GM19452 (cell line): Measurements from ENCODE around the gene DIPK1A.
"Not testable (repeated sequence)": the region's sequence is repeated elsewhere in the genome, so short reads cannot be mapped to it uniquely, and the experiment has no call there.

Experiments used
- ATAC-seq: cut with Tn5 transposase; IDR thresholded peaks from one replicate; pipeline ENCODE4 v1.9.1; 2021; ENCODE audit not compliant: unreplicated experiment

Gene DIPK1A

DNA sequence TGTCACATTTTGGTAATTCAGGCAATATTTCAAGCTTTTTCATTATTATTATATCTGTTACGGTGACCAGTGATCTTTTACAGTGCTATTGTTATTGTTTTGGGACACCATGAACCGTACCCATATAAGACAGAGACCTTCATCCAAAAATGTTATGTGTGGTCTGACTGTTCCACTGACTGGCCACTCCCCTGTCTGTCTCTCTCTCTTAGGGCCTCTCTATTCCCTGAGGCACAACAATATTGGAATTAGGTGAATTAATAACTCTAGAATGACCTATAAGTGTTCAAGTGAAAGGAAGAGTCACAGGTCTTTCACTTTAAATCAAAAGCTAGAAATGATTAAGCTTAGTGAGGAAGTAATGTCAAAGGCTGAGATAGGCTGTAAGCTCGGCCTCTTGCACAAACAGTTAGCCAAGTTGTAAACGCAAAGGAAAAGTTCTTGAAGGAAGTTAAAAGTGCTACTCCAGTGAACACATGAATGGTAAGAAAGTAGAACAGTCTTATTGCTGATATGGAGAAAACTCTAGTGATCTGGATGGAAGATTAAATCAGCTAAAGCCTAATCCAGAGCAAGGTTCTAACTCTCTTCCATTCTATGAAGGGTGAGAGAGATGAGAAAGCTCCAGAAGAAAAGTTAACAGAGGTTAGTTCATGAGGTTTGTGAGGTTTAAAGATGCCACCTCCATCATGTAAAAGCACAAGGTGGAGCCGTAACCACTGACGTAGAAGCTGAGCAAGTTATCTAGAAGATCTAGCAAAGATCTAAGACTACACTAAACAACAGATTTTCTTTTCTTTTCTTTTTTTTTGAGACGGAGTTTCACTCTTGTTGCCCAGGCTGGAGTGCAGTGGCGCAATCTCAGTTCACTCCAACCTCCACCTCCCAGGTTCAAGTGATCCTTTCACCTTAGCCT is 19.7 kb upstream of the DIPK1A start:
- peak; percentile 59 for ATAC-seq

DNA sequence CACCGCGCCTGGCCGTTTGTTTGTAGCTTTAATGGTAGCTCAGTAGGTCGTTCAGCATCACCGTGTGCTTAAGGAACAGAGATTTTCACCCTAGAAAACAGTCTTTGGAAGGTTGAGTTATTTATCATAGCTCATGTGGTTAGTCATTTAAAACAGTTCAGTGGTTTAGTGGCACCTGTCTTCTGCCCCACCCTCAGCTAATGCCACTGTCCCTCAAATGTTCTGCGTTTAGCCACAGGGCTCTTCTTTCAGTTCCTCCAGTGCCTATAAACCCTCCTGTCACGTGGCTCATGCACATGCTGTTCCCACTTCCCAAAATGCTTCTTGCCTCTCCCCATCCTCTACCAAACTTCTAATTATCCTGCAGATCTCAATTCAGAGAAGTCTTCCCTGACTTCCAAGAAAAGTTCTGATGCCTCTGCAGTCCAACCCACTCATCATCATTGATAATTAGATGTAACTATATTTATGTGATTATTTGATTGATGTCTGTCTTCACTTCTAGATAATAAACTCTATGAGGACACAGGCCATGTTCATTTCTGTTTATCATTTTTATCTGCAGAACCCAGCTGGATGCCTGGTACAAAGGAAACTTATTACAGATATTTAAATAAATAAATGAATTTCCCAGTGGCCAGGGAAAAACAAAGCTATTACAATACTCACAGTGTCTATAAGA is 14.4 kb upstream of the DIPK1A start:
- peak; percentile 71 for ATAC-seq

DNA sequence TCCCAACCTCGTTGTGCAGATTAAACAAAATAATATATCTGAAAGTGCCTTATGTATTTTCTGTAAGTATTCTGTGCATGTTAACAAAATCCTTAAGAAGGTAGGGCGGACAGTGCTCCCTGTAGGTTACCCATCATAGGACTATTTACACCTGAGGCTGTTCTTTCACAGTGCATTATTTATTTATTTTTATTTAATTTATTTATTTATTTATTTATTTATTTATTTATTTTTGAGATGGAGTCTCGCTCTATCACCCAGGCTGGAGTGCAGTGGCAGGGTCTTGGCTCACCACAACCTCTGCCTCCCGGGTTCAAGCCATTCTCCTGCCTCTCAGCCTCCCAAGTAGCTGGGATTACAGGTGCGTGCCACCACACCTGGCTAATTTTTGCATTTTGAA is 12.8 kb upstream of the DIPK1A start:
- not testable (repeated sequence) for ATAC-seq

DNA sequence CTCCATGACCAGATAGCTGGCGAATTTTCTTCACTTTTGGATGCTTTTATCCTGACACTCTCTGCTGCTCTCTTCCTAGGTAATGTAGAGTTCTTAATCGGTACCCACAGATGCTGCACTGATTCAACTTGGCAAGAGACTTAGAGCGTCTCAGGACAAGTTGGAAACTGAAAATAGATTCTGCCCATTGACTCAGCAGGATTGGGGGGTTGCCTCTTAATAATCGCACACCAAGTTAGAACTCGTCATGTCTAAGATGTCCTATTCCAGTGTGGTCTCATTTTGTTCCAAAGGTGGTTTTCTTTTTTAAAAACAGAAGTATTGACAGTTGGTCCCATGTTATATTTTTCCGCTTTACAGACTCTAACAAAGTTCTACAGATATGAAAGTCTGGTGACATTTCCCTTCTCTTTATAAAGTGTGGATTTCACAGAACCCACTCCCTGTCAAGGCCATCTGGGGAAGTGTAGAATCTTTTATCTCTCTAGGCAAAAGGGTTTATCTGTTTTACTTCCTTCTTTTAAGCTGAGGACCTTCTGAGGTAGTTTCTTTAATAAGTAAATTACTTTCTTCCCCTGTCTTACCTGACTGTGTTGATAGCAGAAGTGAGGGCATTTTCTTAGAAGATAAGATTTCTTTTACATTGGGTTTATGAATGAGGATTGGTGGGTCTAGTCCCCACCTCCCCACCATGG is 12.1 kb upstream of the DIPK1A start:
- no peak for ATAC-seq

DNA sequence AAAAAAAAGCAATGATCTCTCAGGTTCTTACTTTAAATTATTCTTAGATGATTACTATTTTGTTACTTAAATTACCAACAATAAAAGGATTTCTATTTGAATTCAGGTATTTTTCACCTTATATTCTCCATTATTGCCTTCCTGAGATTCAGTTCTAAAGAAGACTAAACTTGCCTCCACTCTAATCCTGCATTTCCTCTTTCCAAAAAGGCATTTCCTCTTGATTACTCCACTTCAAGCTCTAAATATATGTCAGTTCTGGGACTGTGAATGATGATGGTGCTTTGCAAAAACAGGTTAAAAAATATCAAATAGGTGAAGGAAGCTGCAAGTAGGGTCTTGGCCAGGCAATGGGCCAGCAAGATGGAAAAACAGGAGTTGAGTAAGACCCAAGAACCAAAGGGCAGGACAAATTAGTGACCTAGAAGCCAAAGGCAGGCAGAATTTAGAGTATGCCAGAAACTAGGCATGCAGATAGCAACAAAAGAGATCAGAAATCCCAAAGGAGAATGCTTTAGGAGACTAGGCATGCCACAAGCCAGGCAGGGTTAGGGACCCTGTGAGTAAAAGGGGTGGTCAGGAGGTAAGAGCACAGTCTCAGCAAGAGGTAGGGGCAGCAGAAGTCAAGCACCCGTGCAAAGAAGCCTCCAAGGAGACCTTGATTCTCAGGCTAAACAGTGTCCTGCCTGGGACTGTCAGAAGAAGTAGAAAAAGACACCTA is 11.3 kb upstream of the DIPK1A start:
- ATAC-seq, result no peak

DNA sequence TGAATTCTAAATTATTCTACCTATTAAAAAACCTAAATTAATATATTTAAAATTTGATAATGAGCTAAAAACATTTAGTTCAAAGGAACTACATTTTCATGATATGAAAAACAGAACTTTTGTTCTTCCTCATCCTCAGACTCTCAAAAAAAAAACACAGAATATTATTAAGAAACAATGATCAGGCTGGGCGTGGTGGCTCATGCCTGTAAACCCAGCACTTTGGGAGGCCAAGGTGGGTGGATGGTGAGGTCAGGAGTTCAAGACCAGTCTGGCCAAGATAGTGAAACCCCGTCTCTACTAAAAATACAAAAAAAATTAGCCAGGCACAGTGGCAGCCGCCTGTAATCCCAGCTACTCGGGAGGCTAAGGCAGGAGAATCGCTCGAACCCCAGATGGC is 10.7 kb upstream of the DIPK1A start:
- ATAC-seq, result not testable (repeated sequence)

DNA sequence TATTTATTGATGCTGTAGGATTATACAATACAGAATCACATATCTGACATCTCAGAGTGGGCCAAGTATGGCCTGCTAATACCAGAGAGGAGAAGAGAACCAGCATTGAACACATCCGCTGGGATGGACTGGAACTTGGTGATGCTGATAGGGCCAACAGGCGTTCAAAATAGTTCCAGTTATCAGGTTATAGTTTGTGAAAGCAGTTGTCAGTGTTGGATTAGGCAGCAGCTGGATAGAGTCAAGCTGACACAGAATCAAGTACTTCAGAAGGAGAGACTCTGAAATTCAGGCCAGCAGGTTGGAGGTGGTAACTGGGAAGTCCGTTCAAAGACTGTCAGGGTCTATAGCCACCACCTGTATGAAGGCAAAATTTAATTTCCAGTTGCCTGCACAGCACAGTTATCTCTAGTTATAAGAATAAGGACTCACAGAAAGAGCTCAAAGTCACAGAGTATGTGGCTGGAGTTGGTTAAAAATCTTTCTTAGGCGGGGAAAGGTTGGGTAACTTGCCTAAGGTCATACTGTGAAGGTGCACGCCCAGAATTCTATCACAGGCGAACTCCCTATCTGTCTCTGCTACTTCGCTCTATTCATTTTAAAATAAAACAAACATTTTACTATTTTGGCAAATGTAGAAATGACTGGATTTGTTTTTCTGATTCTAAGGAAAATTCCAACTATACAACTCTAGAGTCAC is 9.9 kb upstream of the DIPK1A start:
- ATAC-seq, result no peak

DNA sequence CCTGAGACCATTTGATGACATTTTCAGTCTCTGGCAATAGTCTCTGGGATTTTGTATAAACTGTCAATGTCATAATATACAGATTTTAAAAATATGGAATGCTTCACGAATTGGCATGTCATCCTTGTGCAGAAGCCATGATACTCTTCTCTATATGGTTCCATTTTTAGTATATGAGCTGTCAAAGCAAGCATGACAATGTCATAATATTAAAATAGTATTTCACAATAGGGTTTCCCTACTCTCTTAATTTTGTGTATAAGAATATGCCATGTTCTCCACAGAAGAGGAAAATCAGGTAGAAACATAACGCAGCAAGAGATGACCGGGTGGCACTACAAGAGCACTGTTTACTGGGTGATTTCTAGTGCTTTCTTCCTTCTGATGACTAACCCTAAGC is 8.3 kb upstream of the DIPK1A start:
- no peak for ATAC-seq

DNA sequence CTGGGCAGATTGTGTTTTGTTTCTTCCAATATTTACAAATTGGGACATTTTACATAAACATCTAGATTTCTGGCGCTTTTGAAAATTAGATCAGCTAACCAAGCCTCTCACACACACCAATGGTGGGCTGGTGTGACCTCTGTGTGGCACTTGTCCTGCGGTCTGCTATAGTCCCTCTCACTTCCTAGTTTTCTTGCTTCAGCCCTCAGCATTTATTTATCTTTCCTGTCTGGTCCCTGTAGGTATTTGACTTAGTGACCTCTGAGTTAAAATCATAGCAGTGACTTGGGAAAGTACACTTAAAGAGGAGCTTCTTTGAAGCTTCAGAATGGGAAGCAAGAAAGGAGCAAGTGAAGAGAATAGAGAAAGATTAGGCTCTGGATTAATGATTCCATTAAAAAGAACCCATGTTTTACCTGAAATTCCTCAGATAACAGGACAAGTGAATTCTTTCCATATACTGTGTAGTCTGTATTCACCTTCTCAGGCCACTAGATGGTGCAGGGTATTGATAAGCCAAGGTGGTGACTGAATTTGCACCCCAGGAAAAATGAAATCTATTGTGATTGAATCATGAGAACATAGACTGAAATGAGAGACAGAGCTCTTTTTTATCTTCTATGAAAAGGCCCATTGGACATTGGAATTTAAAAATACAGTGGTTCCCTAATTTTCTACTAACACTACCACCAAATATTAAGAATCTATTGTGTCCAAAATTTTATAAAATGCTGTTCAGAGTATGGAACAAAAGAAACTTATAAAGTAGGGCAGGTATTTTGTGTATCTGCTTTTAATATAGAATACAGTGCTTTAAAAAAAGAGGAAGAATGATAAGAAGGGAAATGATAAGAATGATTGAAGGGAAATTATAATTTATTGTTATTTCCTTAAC is 7.1 kb upstream of the DIPK1A start:
- peak; percentile 71 for ATAC-seq

DNA sequence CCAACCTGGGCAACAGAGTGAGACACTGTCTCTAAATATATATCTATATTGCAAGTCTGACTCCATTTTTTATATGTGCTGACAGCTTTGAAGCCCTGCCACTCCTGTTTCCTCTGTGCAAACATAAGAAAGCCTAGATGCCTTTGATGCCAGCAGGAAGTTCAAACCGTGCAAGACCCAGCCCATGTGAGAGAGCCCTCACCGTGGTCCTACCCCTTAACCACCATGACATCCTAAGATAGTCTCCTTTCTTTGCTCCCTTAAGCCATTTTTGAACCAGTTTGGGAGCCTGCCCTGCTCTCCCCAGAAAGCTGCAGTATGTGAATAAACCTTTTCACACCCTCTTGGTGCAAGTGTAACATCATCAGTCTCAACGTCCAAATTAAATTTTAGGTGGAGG is 3.7 kb upstream of the DIPK1A start:
- no peak for ATAC-seq

DNA sequence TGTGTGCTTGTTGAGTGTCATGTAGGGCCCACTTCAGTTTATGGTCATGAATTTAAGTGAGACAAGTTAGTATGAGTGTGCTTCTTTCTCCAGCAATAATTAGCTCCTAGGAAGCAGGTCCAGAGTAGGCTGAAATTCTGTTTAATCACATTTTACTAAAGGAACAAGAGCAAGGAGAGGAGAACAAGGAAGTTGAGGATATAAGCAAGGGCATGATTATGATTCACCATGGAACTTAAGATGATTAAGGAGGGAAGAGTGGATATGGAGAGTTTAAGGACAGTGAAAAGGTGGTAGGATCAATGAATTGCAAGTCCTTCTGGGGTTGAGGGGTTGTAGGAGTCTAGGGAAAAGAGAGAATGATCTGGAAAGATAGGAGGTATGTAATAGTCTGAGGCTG is 3.1 kb upstream of the DIPK1A start:
- no peak for ATAC-seq

DNA sequence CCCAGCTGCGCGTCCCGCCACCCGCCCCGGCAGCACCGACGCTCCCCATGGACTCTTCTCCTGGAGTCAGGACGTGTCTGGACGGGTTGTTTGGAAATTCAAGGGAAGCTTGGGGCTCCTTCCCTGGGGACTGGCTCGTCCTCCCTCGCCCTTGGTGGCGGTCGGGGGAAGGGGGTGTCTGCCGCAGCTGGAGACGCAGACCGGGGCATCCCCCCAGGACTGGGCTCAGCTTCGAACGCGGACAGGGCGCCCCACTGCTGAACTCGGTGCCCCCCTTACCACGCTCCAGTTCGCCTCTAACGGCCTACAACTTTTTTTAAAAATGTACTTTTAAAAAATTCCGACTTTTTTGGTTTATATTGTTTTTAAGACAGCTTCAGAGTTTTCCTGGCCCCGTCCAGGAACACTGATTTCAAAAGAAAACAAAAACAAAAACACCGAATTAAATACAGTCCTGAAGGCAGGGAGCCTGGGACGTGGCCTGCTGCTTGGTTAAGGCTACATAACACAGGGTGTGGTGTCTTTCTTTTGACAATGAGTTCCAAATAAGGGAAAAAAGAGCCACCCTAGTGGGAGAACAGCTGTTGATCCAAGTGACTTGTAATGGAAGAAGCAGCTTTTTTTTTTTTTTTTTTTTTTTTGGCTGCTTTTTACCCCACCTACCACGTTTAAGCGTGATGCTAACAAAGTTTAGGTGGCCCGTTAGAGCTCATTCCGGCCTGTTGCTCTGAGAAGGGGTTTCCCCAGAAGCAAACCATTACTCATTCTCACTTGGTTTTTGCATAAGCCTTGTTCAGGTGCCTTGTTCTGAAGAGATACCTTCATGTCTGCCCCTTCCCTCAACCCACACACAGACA is 862 bp upstream of the DIPK1A start:
- ATAC-seq, result peak; percentile 52

DNA sequence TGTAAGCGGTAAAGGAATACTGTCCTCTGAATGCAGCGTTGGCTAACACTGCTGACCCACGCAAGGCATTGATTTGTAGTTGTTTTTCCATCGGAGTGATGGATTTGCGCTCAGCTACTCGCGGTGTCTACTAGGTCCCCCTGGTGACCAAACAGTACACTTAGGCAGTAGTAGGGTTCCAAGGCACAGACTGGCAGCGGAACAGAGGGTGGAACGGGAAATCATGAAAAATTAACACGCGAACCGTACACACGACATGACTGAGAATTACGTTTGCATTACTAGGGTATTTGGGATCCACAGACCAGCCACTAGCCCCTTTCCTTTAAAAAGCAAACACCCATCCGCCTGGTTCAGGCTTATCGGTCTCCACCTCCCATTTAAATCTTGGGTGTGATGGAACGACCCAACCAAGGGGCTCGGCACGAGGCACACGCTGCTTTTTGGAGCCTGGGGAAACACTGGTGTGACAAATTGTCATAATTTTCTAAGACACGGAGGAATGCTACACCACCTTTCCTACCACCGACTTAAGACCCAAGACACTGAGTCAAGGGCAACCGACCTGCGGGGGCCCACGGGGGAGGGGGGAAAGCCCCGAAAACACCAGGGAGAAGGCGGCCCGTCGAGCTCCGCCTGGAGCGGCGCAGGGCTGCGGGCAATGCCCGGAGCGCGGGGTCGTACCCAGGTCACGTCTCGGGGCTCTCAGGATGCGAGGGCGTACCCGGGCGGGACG is 699 bp downstream of the DIPK1A start:
- peak; percentile 39 for ATAC-seq

DNA sequence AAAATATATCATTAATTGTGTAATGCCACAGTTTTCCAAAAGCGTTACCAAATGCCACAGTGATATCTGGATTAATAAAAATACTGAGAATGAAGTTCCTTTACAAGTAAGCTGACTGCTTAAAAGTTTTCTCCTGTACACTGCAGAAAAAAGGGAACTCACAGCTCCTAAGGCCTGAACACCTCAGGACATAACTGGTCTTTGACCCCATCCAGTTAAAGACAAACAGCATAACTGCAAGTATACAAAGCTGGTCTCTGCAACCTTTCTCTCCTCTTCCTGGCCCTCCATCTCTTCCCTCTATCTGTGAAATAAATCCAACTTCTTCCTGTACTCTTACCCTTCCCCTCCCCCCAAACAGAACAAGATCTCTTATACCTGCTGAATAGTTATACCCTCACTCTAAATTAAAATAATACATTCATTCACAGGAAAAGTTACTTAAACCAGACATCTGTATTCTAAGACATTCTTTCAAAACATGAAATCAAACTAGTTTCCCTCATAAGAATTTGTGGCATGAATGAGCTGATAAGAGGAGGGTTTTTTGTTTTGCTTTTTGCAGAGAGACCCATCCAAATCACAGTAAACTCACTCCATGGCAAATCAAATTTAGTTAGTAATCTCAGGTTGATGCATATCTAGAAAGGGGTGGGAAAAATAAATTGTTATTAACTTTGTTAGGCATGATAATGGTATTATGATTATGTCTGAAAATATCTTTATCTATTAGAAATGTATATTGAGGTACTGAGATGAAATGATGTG is 2.9 kb downstream of the DIPK1A start:
- ATAC-seq, result no peak

DNA sequence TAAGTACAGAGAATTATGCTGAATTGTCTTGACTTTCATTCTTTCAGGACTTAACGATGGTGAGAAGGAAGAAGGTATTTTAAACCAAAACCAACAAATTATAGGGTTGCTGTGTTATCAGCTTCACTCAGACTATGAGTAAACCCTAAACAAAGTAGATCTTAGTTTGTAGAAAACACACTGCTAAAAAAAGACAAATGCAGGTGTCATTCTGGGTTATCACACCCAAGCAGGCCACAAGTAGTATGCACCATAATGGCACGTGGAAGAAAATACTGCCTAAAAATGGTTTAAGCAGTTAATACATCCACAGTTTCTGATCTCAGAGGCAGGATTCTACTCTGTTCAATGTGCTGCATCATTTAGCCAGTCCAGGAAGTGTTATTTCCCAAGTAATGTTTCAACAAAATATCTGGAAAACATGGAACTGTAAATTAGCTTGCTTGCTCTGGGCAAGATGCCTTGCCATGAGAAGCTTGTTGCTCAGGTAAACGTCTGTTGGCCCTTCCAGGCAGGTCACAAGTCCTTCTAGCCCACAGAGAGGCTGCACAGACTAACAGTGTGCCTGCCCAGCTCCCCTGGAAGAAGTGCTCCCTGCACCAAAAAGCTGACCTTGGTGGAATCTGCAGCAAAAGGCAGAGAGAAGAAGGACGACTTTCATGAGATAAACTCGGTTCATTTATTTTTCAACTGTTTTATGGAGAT is 4.1 kb downstream of the DIPK1A start:
- ATAC-seq, result peak; percentile 20

DNA sequence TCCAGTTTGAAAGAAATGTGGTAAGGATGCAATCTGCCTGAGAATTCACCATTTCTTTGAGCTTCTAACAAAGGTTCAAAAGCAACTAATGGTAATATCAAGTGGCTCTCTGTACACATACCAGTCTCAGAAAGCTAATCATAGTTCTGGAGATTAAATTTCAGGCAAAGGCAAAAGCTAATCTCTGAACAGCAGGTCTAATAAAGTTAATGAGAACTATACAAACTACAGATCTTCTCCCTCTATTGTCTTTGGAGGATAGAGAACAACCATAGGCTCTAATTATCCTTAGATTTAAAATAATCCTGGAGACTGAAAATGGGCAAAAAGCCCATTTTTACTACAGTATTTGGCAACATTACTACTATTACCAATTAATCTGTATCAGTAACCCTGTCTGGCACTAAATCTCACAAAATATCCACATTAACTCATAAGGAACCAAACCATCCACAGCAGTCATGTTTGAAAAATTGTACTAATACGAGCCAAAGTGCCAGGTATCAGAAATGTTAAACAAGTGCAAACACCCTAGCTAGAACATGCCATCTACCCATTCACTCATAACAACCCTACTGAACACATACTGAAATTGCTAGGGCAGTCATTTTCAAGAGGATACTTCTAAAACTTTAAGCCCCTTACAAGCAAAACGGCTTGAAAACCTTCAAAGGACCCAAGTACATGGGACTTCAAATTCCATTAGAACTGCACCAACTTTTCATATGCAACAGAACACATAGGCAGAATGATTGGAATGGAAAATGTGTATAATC is 4.8 kb downstream of the DIPK1A start:
- ATAC-seq, result no peak
